HFFc6 (cell line): ENCODE measurements around the gene RSPH3. TPM values are rescaled to one million over a fixed set of nuclear protein-coding genes. Genes with fewer than 3 reads are reported as not detected.

ENCODE experiments used
- DNase-seq: peaks from one replicate; pipeline ENCODE4 v3.0.0-alpha.2; 2018
- H3K27ac Mint-ChIP-seq: 2 replicates; pipeline ENCODE4 v1.8.0; 2020; ENCODE audit warnings: mild to moderate bottlenecking, mixed read lengths
- H3K27me3 Mint-ChIP-seq: 2 replicates; pipeline ENCODE4 v1.8.0; 2021; ENCODE audit warnings: mild to moderate bottlenecking, moderate library complexity, mixed read lengths; ENCODE audit not compliant: insufficient read depth
- H3K36me3 Mint-ChIP-seq: 2 replicates; pipeline ENCODE4 v1.8.0; 2021; ENCODE audit warnings: low read depth, mixed read lengths
- H3K4me1 Mint-ChIP-seq: 2 replicates; pipeline ENCODE4 v1.8.0; 2020; ENCODE audit warnings: low read depth, mixed read lengths
- H3K4me3 Mint-ChIP-seq: 2 replicates; pipeline ENCODE4 v1.8.0; 2020; ENCODE audit warnings: mild to moderate bottlenecking, moderate library complexity, mixed read lengths
- H3K9me3 Mint-ChIP-seq: 2 replicates; pipeline ENCODE4 v1.8.0; 2020; ENCODE audit warnings: mild to moderate bottlenecking, mixed read lengths
- CTCF ChIP-seq: fragments of 200-600 bp; sonication (generic); IDR thresholded peaks from 2 replicates; pipeline ENCODE4 v1.5.0; 2021; ENCODE audit warnings: antibody characterized with exemption, mild to moderate bottlenecking
- total RNA-seq, 6 experiments: library from RNA; stranded (reverse); fragmentation: NEBNext Ultra II Directional; extraction: Animal tissue kit (Norgen Biotek cat#: 25700); gene quantifications; 2 replicates in 1 of 6; 3 replicates in 5 of 6; pipeline ENCODE4 v1.2.3, GENCODE V29; 2021

The RSPH3 gene
- total RNA-seq, 6 experiments from 2014 or later, result 6.9 to 10.1 (median 8.5) TPM

GRCh38 chr6:158978757-158979156 lies 21.2 kb downstream of the RSPH3 start:
- 0 out of 2 replicates have a peak, but pooled peaks cover 6% of the 10 kb centered on the region for H3K36me3 Mint-ChIP-seq
- no peak overlapping the region for H3K4me3 Mint-ChIP-seq
- DNase-seq, result no peak
- H3K27ac Mint-ChIP-seq, result no peak overlapping the region
- no peaks in the 10 kb centered on the region for H3K9me3 Mint-ChIP-seq
- H3K27me3 Mint-ChIP-seq, result no peaks in the 10 kb centered on the region
- peaks cover 7% of the 10 kb centered on the region for H3K4me1 Mint-ChIP-seq
- TF ChIP-seq CTCF, result no peak

DNA sequence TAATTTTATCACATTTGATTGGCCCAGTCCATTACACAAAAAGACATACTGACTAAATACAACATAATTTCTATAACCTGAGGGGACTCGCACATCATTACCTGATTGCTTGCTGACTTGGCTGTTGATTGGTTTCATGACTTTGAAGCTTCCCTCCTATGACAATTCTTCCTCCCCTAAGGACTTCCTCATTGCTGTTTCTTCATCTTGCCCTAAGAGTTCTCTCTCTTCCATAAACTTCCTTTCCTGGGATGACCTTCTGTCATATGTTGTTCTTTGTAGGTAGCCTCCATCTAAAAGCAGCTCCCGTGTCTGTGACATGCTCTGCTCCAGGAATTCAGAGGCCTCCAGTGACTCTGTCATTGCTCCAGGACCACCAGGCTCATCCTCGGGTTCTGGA lies 22.6 kb downstream of the RSPH3 start:
- H3K4me3 Mint-ChIP-seq, result no peak overlapping the region
- H3K9me3 Mint-ChIP-seq, result no peaks in the 10 kb centered on the region
- no peak for TF ChIP-seq CTCF
- no peaks in the 10 kb centered on the region for H3K27me3 Mint-ChIP-seq
- H3K36me3 Mint-ChIP-seq, result 0 out of 2 replicates have a peak, but pooled peaks cover 6% of the 10 kb centered on the region
- no peak for DNase-seq
- H3K27ac Mint-ChIP-seq, result no peak overlapping the region
- peaks cover 7% of the 10 kb centered on the region for H3K4me1 Mint-ChIP-seq

DNA sequence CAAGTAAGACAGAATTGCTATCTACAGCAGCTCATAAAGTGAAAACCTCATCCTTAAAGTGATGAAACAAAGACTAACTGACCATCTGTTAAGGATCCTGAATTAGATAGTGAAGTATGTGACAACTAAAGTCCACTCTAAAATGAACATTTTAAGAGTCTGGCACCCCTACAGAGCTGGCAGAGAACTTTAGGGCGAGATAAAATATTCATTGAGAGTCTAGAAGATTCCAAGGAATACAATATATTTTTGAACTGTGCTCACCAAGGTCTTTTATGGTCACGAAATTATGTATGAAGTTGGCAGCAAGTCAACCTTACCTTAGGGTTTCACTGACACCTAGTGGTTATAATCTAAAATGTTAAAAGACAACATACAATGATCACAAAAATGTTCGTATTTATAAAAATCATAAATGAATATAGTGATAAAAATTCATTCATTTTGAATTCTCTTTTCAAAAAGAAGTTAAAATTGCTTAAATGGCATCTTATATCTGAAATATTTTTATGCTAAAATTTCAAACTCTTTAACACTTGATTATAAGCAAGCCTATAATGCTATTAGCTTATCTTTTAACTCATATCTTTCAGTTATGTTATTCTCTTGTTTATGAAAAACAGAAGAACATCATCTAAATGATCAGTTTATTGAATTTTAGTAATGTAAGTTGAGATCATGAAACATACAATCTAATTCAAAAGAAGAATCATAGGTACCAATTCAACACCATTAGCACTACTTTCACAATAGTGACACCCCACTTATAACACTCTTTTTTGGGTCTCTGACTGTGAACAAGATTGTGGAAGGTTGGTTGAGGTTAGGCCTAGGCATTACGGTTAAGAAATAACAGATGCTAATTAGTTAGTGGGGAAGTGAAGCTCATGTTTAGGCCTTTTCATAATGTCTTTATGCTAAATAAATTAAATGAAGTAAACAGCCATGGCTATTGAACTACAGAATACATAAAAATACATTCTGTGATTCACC lies 27.5 kb downstream of the RSPH3 start:
- H3K4me1 Mint-ChIP-seq, result peaks cover 14% of the 10 kb centered on the region
- H3K27ac Mint-ChIP-seq, result no peak overlapping the region

GRCh38 chr6:158970640-158971275 lies 29.2 kb downstream of the RSPH3 start:
- DNase-seq, result no peak
- Mint-ChIP-seq H3K27me3 (0 out of 2 replicates have a peak, but pooled peaks cover 2% of the 10 kb centered on the region), H3K4me1 (peaks cover 14% of the 10 kb centered on the region), H3K9me3 (peaks cover 21% of the 10 kb centered on the region), H3K36me3 (peaks cover 35% of the 10 kb centered on the region), H3K27ac (no peak overlapping the region), H3K4me3 (no peak overlapping the region)
- no peak for TF ChIP-seq CTCF

More for the DNA sequence above, 27.5 kb downstream of the RSPH3 start:
- Mint-ChIP-seq H3K4me3 (no peak overlapping the region), H3K36me3 (peaks cover 25% of the 10 kb centered on the region), H3K27me3 (0 out of 2 replicates have a peak, but pooled peaks cover 2% of the 10 kb centered on the region), H3K9me3 (peaks cover 20% of the 10 kb centered on the region)
- DNase-seq, result peak; percentile 44
- peak; percentile 90 for TF ChIP-seq CTCF

GRCh38 chr6:158969148-158969547 lies 30.9 kb downstream of the RSPH3 start:
- Mint-ChIP-seq H3K36me3 (peaks cover 35% of the 10 kb centered on the region), H3K4me1 (peaks cover 14% of the 10 kb centered on the region), H3K27me3 (0 out of 2 replicates have a peak, but pooled peaks cover 2% of the 10 kb centered on the region), H3K27ac (no peak overlapping the region), H3K9me3 (peaks cover 21% of the 10 kb centered on the region), H3K4me3 (no peak overlapping the region)
- no peak for TF ChIP-seq CTCF
- DNase-seq, result no peak
